Activated CD8-positive, alpha-beta T cell treated with anti-CD3 and anti-CD28 coated beads for 36 hours (primary cell): Measurements from ENCODE around the gene POLG2. TPM values are rescaled to one million over a fixed set of nuclear protein-coding genes. Genes with fewer than 3 reads are reported as not detected.

Experiments
- ATAC-seq: fragments of 200-7000 bp; cut with Tn5 transposase; one replicate; pipeline ENCODE4 v1.10.0; 2021; ENCODE audit warnings: mild to moderate bottlenecking, moderate library complexity
- CTCF ChIA-PET: fragments of 350-600 bp; sonication (Branson Sonifier 250); formaldehyde crosslinking; loops from one replicate; lab custom pipeline; 2021; ENCODE audit warnings: antibody characterized with exemption; lab: Charles Lee
- POLR2A ChIA-PET: fragments of 350-600 bp; sonication (Branson Sonifier 250); formaldehyde crosslinking; loops from one replicate; lab custom pipeline; 2021; ENCODE audit warnings: antibody characterized with exemption; lab: Charles Lee
- DNase-seq: peaks from one replicate; pipeline ENCODE4 v3.0.0-alpha.2; 2020
- H3K27ac Mint-ChIP-seq: one replicate; pipeline ENCODE4 v1.8.0; 2021; ENCODE audit warnings: mild to moderate bottlenecking, mixed read lengths
- H3K27me3 Mint-ChIP-seq: one replicate; pipeline ENCODE4 v1.8.0; 2021; ENCODE audit warnings: mixed read lengths
- H3K36me3 Mint-ChIP-seq: one replicate; pipeline ENCODE4 v1.8.0; 2021; ENCODE audit warnings: low read depth, mixed read lengths
- H3K4me1 Mint-ChIP-seq: one replicate; pipeline ENCODE4 v1.8.0; 2021; ENCODE audit warnings: low read depth, mixed read lengths
- H3K4me3 Mint-ChIP-seq: one replicate; pipeline ENCODE4 v1.8.0; 2021; ENCODE audit warnings: mild to moderate bottlenecking, moderate library complexity, mixed read lengths
- H3K9me3 Mint-ChIP-seq: one replicate; pipeline ENCODE4 v1.8.0; 2021; ENCODE audit warnings: mixed read lengths
- intact Hi-C: fragments of 100-400 bp; cut with micrococcal nuclease; formaldehyde crosslinking; loops from one replicate; pipeline ENCODE4 v1.10.0; 2022
- total RNA-seq, 2 experiments: library from RNA; stranded (reverse); gene quantifications; one replicate each; pipeline ENCODE4 v1.2.3, GENCODE V29; 2021
- TF ChIP-seq, protein P1 (sequence below): fragments of 200-600 bp; IDR thresholded peaks from one replicate; pipeline ENCODE4 v1.8.0; 2022; ENCODE audit warnings: antibody characterized with exemption, mild to moderate bottlenecking

POLG2 gene
- total RNA-seq, 2 experiments from 2014 or later = 37.3 to 41.1 TPM

DNA sequence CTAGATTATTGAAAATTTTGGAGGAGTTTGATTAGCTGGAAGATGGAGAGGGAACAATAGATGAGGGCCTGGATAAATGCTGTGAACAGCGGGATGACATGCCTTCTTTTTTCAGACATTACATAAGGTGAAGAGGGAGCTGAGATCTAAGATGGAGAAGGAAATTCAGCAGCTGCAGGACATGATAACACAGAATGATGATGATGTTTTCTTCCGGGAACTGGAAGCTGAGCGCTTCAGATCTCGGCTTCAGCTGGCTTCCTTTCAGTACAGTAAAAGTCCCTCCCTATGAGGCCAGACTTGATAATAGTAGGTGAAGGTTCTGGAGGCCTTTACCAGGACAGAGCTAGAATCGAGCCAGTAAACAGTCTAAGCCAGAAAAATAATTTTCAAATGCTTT lies 40.6 kb upstream of the POLG2 start:
- ChIA-PET POLR2A (interaction anchor here (0.7 to 0.9 kb wide), 4 partner anchors 9 to 139 kb away, joined by 3 read pairs; no protein-coding TSS in a partner anchor), CTCF (interaction anchor here (1.0 to 1.8 kb wide), 4 partner anchors 9 to 117 kb away, joined by 3 to 6 read pairs (median 6); no protein-coding TSS in a partner anchor)
- peaks cover 38% of the 10 kb centered on the region for H3K36me3 Mint-ChIP-seq
- no peaks in the 10 kb centered on the region for H3K27me3 Mint-ChIP-seq
- TF ChIP-seq, protein P1, sequence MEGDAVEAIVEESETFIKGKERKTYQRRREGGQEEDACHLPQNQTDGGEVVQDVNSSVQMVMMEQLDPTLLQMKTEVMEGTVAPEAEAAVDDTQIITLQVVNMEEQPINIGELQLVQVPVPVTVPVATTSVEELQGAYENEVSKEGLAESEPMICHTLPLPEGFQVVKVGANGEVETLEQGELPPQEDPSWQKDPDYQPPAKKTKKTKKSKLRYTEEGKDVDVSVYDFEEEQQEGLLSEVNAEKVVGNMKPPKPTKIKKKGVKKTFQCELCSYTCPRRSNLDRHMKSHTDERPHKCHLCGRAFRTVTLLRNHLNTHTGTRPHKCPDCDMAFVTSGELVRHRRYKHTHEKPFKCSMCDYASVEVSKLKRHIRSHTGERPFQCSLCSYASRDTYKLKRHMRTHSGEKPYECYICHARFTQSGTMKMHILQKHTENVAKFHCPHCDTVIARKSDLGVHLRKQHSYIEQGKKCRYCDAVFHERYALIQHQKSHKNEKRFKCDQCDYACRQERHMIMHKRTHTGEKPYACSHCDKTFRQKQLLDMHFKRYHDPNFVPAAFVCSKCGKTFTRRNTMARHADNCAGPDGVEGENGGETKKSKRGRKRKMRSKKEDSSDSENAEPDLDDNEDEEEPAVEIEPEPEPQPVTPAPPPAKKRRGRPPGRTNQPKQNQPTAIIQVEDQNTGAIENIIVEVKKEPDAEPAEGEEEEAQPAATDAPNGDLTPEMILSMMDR = no peak
- no peaks in the 10 kb centered on the region for H3K9me3 Mint-ChIP-seq
- intact Hi-C loops = no loop called here
- no peak for DNase-seq
- H3K4me3 Mint-ChIP-seq = no peak overlapping the region
- peaks cover 12% of the 10 kb centered on the region for H3K4me1 Mint-ChIP-seq
- peak overlapping the region; percentile 53 for H3K27ac Mint-ChIP-seq
- ATAC-seq = no peak

DNA sequence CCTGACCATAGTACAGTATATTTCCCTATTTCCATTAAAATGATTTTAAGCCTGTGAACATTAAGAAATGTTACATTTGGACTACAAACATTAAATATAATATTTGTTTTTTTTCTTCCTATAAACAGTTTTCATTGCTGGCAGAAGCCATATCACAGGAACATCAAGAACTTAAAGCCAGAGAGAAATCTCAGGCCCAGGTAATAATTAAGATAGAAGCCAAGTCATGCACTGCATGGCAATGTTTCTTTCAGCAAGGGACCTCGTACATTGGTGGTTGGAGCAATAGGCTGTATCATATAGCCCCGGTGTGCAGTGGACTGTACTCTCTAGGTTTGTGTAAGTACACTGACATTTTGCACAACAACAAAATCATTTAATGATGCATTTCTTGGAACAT lies 40.1 kb upstream of the POLG2 start:
- H3K9me3 Mint-ChIP-seq = no peaks in the 10 kb centered on the region
- peak overlapping the region; percentile 53 for H3K27ac Mint-ChIP-seq
- peaks cover 39% of the 10 kb centered on the region for H3K36me3 Mint-ChIP-seq
- ChIA-PET POLR2A (interaction anchor here (0.9 kb wide), 1 partner anchor 140 kb away, joined by 3 read pairs; no protein-coding TSS in a partner anchor), CTCF (interaction anchor here (1.2 kb wide), 1 partner anchor 9 kb away, joined by 5 read pairs; no protein-coding TSS in a partner anchor)
- no peaks in the 10 kb centered on the region for H3K27me3 Mint-ChIP-seq
- TF ChIP-seq, protein P1 = no peak
- peaks cover 12% of the 10 kb centered on the region for H3K4me1 Mint-ChIP-seq
- intact Hi-C loops = no loop called here
- DNase-seq (no peak), ATAC-seq (no peak)
- no peak overlapping the region for H3K4me3 Mint-ChIP-seq

- peaks cover 44% of the 10 kb centered on the region for H3K36me3 Mint-ChIP-seq
- TF ChIP-seq, protein P1 = no peak
- POLR2A ChIA-PET = no interaction called here
- ATAC-seq = no peak
- H3K9me3 Mint-ChIP-seq = no peaks in the 10 kb centered on the region
- no peak for DNase-seq
- intact Hi-C loops = no loop called here
- peak overlapping the region; percentile 66 for H3K27ac Mint-ChIP-seq
- CTCF ChIA-PET = interaction anchor here (1.4 kb wide), 1 partner anchor 117 kb away, joined by 4 read pairs; no protein-coding TSS in a partner anchor
- H3K4me1 Mint-ChIP-seq = peaks cover 12% of the 10 kb centered on the region
- H3K27me3 Mint-ChIP-seq = no peaks in the 10 kb centered on the region
- no peak overlapping the region for H3K4me3 Mint-ChIP-seq
Observed at GRCh38 chr17:64535357-64535756, 38.5 kb upstream of the POLG2 start.

- H3K36me3 Mint-ChIP-seq = peaks cover 51% of the 10 kb centered on the region
- ChIA-PET POLR2A (interaction anchor here (0.7 to 1.6 kb wide), 2 partner anchors 7 to 29 kb away, joined by 3 to 6 read pairs; partner anchors contain the start of gene DDX5), CTCF (interaction anchor here (0.8 to 3.2 kb wide), 7 partner anchors 9 to 115 kb away, joined by 3 to 19 read pairs (median 4); no protein-coding TSS in a partner anchor)
- intact Hi-C loops = no loop called here
- TF ChIP-seq, protein P1 = peak; percentile 20
- DNase-seq = no peak
- peak overlapping the region; percentile 82 for H3K27ac Mint-ChIP-seq
- H3K27me3 Mint-ChIP-seq = no peaks in the 10 kb centered on the region
- peak; percentile 45 for ATAC-seq
- no peaks in the 10 kb centered on the region for H3K9me3 Mint-ChIP-seq
- H3K4me1 Mint-ChIP-seq = peaks cover 12% of the 10 kb centered on the region
- H3K4me3 Mint-ChIP-seq = no peak overlapping the region
Observed at GRCh38 chr17:64534187-64534586, 37.3 kb upstream of the POLG2 start.

DNA sequence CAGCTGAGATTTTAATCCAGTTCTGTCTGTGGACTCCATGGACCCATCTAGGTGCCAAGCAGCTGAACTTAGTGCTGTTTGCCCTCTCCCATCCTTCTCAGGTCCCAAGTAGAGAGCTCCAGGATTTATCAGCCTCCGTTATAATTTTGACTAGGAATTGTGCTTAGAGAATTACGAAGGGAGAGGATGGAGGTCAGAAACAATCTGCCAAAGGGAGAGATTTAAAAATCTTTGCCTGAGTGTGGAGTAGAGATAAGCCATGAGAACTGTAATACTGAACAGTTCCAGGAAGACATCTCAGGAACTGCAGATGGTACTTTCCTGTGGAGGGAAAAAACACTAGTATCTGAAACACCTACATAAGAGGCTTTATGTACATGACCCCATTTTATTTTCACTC lies 36.9 kb upstream of the POLG2 start:
- intact Hi-C loops = no loop called here
- ChIA-PET POLR2A (interaction anchor here (0.7 to 1.6 kb wide), 4 partner anchors 8 to 65 kb away, joined by 3 to 6 read pairs (median 3); partner anchors contain the start of gene DDX5), CTCF (interaction anchor here (0.8 to 3.2 kb wide), 7 partner anchors 9 to 116 kb away, joined by 3 to 19 read pairs (median 4); no protein-coding TSS in a partner anchor)
- ATAC-seq (no peak), DNase-seq (no peak)
- TF ChIP-seq, protein P1 = no peak
- Mint-ChIP-seq H3K27me3 (no peaks in the 10 kb centered on the region), H3K4me1 (peaks cover 12% of the 10 kb centered on the region), H3K4me3 (no peak overlapping the region), H3K27ac (peak overlapping the region; percentile 82), H3K9me3 (no peaks in the 10 kb centered on the region), H3K36me3 (peaks cover 48% of the 10 kb centered on the region)
